Breast epithelium (tissue), 4 donors: ENCODE data around the gene NTN4. TPM values are rescaled to one million over a fixed set of nuclear protein-coding genes. Genes with fewer than 3 reads are reported as not detected.

Experiments
- DNase-seq, 2 donors: peaks; one replicate each; pipeline ENCODE4 v3.0.0-alpha.2; 2019; ENCODE audit warnings: low spot score in 2 of 2
- H3K27ac ChIP-seq, 2 donors: fragments of 200-600 bp; sonication (generic) in 1 of 2; one replicate each; pipeline ENCODE4 v1.5.1; 2016 to 2019; ENCODE audit warnings: mild to moderate bottlenecking in 1 of 2
- H3K27me3 ChIP-seq, 2 donors: fragments of 200-600 bp; sonication (generic) in 1 of 2; one replicate each; pipeline versions ENCODE4 v1.5.1 to v1.6.0; 2017 to 2019; ENCODE audit warnings: control low read depth in 1 of 2, mild to moderate bottlenecking in 1 of 2
- H3K36me3 ChIP-seq: fragments of 200-600 bp; one replicate; pipeline ENCODE4 v1.5.1; 2019
- H3K4me1 ChIP-seq, 2 donors: fragments of 200-600 bp; sonication (generic); one replicate each; pipeline ENCODE4 v1.5.1; 2016 to 2019; ENCODE audit warnings: control low read depth in 1 of 2
- H3K4me3 ChIP-seq, 3 donors: fragments of 200-600 bp; sonication (generic); 1 replicate in 2 of 3; 2 replicates in 1 of 3; pipeline ENCODE4 v1.5.1; 2016 to 2019; ENCODE audit warnings: mild to moderate bottlenecking in 3 of 3, moderate library complexity in 2 of 3
- H3K9me3 ChIP-seq, 2 donors: fragments of 200-600 bp; sonication (generic) in 1 of 2; one replicate each; pipeline ENCODE4 v1.5.1; 2016 to 2019; ENCODE audit warnings: control low read depth in 1 of 2
- CTCF ChIP-seq, 3 donors: fragments of 450-650 bp; IDR thresholded peaks; one replicate each; pipeline ENCODE4 v1.5.1; 2016 to 2017; ENCODE audit warnings: antibody characterized with exemption in 3 of 3, mild to moderate bottlenecking in 3 of 3, moderate library complexity in 3 of 3
- POLR2A ChIP-seq: fragments of 450-650 bp; IDR thresholded peaks from one replicate; pipeline ENCODE4 v1.6.1; 2016; ENCODE audit warnings: antibody characterized with exemption, mild to moderate bottlenecking, moderate library complexity
- POLR2AphosphoS5 ChIP-seq, 3 donors: sonication (generic); formaldehyde crosslinking; IDR thresholded peaks; one replicate each; pipeline ENCODE4 v1.6.1; 2017; ENCODE audit warnings: antibody characterized with exemption in 3 of 3
- intact Hi-C: fragments of 100-400 bp; cut with DNase I; formaldehyde crosslinking; loops from one replicate; pipeline ENCODE4 v1.15.1; 2023; ENCODE audit warnings: low total_unique reads
- total RNA-seq, 3 donors: library from RNA; depleted of rRNA; stranded (reverse); fragments of >200 nt; gene quantifications; one replicate each; pipeline ENCODE4 v1.1.0, GENCODE V29; 2016

The NTN4 gene
- total RNA-seq, 3 donors from 2014 or later, result 27.4 to 188 (median 110) TPM

GRCh38 chr12:95674631-95675030, 115.9 kb downstream of the NTN4 start:
- DNase-seq, result no peak
- TF ChIP-seq POLR2AphosphoS5 (IDR thresholded peaks at IDR 0.05) (no peak), POLR2A (no peak), CTCF (IDR thresholded peaks at IDR 0.05) (no peak)
- Histone ChIP-seq H3K36me3 (no peaks in the 10 kb centered on the region), H3K4me3 (no peak overlapping the region), H3K27ac (peak overlapping the region in 1 of 2 donors; percentile 29), H3K27me3 (no peaks in the 10 kb centered on the region), H3K9me3 (no peaks in the 10 kb centered on the region), H3K4me1 (no peaks in the 10 kb centered on the region)
- intact Hi-C loops, result no loop called here

GRCh38 chr12:95674163-95674562, 116.4 kb downstream of the NTN4 start:
- H3K4me3 ChIP-seq, result no peak overlapping the region

GRCh38 chr12:95673576-95673975, 117.0 kb downstream of the NTN4 start:
- Histone ChIP-seq H3K4me3 (no peak overlapping the region), H3K36me3 (no peaks in the 10 kb centered on the region), H3K27ac (no peak overlapping the region), H3K4me1 (no peaks in the 10 kb centered on the region), H3K9me3 (no peaks in the 10 kb centered on the region), H3K27me3 (no peaks in the 10 kb centered on the region)
- intact Hi-C loops, result no loop called here
- no peak for DNase-seq
- TF ChIP-seq CTCF (IDR thresholded peaks at IDR 0.05) (no peak), POLR2A (no peak), POLR2AphosphoS5 (IDR thresholded peaks at IDR 0.05) (no peak)

More at GRCh38 chr12:95674163-95674562, 116.4 kb downstream of the NTN4 start:
- intact Hi-C loops, result no loop called here
- H3K9me3 ChIP-seq, result no peaks in the 10 kb centered on the region
- TF ChIP-seq POLR2A, result no peak
- TF ChIP-seq POLR2AphosphoS5 (IDR thresholded peaks at IDR 0.05), result no peak
- no peak for TF ChIP-seq CTCF (IDR thresholded peaks at IDR 0.05)
- H3K4me1 ChIP-seq, result no peaks in the 10 kb centered on the region
- no peaks in the 10 kb centered on the region for H3K36me3 ChIP-seq
- H3K27ac ChIP-seq, result no peak overlapping the region
- no peak for DNase-seq
- H3K27me3 ChIP-seq, result no peaks in the 10 kb centered on the region

GRCh38 chr12:95672166-95672565, 118.4 kb downstream of the NTN4 start:
- no peaks in the 10 kb centered on the region for H3K9me3 ChIP-seq
- H3K4me1 ChIP-seq, result no peaks in the 10 kb centered on the region
- no peak for DNase-seq
- H3K27ac ChIP-seq, result no peak overlapping the region
- H3K27me3 ChIP-seq, result no peaks in the 10 kb centered on the region
- no peak overlapping the region for H3K4me3 ChIP-seq
- no peaks in the 10 kb centered on the region for H3K36me3 ChIP-seq
- TF ChIP-seq CTCF (IDR thresholded peaks at IDR 0.05), result no peak
- no peak for TF ChIP-seq POLR2A
- TF ChIP-seq POLR2AphosphoS5 (IDR thresholded peaks at IDR 0.05), result no peak
- intact Hi-C loops, result no loop called here

GRCh38 chr12:95671265-95671664, 119.3 kb downstream of the NTN4 start:
- no peak for DNase-seq
- intact Hi-C loops, result no loop called here
- TF ChIP-seq CTCF (IDR thresholded peaks at IDR 0.05) (no peak), POLR2AphosphoS5 (IDR thresholded peaks at IDR 0.05) (no peak), POLR2A (no peak)
- Histone ChIP-seq H3K27ac (no peak overlapping the region), H3K36me3 (no peaks in the 10 kb centered on the region), H3K4me1 (no peaks in the 10 kb centered on the region), H3K4me3 (no peak overlapping the region), H3K9me3 (no peaks in the 10 kb centered on the region), H3K27me3 (no peaks in the 10 kb centered on the region)
